Measurements from ENCODE around the gene MAN1A1.

Gene MAN1A1

GRCh38 chr6:119328254-119328653 is 21.3 kb downstream of the MAN1A1 start:
- H3K27ac Mint-ChIP-seq, result no peak overlapping the region
- no peak overlapping the region for H3K4me3 Mint-ChIP-seq
- no peaks in the 10 kb centered on the region for H3K4me1 Mint-ChIP-seq
- H3K27me3 Mint-ChIP-seq (ENCODE audit: low read depth), result no peaks in the 10 kb centered on the region
- H3K9me3 Mint-ChIP-seq, result no peaks in the 10 kb centered on the region
- no peak for TF ChIP-seq CTCF (IDR thresholded peaks at IDR 0.05; ENCODE audit: unreplicated experiment in 3 of 3)
- peaks cover 24% of the 10 kb centered on the region for H3K36me3 Mint-ChIP-seq (ENCODE audit: low read depth)

DNA sequence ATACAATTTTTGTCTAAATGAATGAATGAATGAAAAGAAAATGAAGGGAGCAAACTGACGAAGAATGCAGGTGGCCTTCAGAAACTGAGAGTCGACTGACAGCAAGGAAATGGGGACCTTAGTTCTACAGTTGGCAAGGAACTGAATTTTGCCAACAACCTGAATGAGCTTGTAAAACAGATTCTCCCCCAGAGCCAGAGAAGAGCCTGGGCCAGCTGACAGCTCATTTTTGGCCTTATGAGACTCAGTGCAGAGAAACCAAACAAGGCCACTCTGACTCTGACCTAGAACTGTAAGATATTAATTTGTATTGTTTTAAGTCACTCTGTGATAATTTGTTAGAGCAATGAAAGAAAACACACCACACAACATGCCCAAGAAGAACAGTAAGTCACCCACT is 21.8 kb downstream of the MAN1A1 start:
- H3K27ac Mint-ChIP-seq, result no peak overlapping the region
- no peak overlapping the region for H3K4me3 Mint-ChIP-seq
- H3K36me3 Mint-ChIP-seq (ENCODE audit: low read depth), result peaks cover 24% of the 10 kb centered on the region
- no peaks in the 10 kb centered on the region for H3K27me3 Mint-ChIP-seq (ENCODE audit: low read depth)
- H3K9me3 Mint-ChIP-seq, result no peaks in the 10 kb centered on the region
- H3K4me1 Mint-ChIP-seq, result no peaks in the 10 kb centered on the region
- no peak for TF ChIP-seq CTCF (IDR thresholded peaks at IDR 0.05; ENCODE audit: unreplicated experiment in 3 of 3)

DNA sequence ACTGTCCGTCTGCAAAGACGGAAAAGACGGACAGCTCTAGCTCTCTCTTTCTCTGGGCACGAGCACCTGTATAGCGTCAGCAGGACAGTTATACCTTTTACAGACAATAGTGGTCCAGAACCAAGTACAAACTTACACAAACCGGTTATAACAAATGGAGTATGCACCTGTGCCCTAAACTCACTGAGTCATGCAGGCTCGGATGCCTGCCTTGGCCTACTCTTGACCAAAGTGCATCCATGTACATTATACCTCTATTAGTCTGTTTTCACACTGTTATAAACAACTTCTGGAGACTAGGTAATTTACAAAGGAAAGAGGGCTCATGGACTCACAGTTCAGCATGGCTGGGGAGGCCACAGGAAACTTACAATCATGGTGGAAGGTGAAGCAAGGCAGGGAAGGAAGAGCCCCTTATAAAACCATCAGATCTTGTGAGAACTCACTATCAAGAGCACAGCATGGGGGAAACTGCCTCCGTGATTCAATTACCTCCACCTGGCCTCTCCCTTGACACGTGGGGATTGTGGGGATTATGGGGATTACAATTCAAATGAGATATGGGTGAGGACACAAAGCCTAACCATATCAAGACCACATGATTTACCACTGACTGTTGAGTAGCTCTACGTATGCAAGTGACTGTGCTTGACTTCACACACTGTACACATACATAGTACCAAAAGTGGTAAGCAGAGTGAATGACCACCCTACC is 23.1 kb downstream of the MAN1A1 start:
- peak overlapping the region in 1 of 3 experiments; percentile 4 for H3K27ac Mint-ChIP-seq
- H3K4me3 Mint-ChIP-seq, result no peak overlapping the region
- peaks cover 24% of the 10 kb centered on the region for H3K36me3 Mint-ChIP-seq (ENCODE audit: low read depth)
- no peak for TF ChIP-seq CTCF (IDR thresholded peaks at IDR 0.05; ENCODE audit: unreplicated experiment in 3 of 3)
- H3K9me3 Mint-ChIP-seq, result no peaks in the 10 kb centered on the region
- no peaks in the 10 kb centered on the region for H3K27me3 Mint-ChIP-seq (ENCODE audit: low read depth)
- H3K4me1 Mint-ChIP-seq, result no peaks in the 10 kb centered on the region

- Mint-ChIP-seq H3K9me3 (no peaks in the 10 kb centered on the region), H3K36me3 (ENCODE audit: low read depth) (peaks cover 23% of the 10 kb centered on the region), H3K4me3 (no peak overlapping the region), H3K27me3 (ENCODE audit: low read depth) (no peaks in the 10 kb centered on the region), H3K27ac (peak overlapping the region in 1 of 3 experiments; percentile 4), H3K4me1 (no peaks in the 10 kb centered on the region)
- TF ChIP-seq CTCF (IDR thresholded peaks at IDR 0.05; ENCODE audit: unreplicated experiment in 3 of 3), result no peak
These were observed 23.8 kb downstream of the MAN1A1 start for GRCh38 chr6:119325559-119326265.

DNA sequence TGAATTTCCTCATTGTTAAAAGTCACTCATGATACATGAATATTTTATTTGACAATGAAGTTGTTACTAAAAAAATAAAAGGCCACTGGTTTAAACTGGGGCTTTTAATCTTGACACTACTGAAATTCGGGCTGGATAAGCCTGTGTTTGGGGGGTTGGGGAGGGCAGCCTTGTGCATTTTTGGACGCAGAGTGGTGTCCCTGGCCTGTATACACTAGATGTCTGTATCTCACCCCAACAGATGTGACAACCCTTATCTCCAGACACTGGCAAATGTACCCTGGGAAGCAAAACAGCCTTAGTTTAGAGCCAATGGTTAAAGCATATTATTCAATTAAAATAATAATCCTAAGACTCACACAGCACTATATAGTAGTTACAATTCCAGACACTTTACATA is 24.8 kb downstream of the MAN1A1 start:
- no peak for TF ChIP-seq CTCF (IDR thresholded peaks at IDR 0.05; ENCODE audit: unreplicated experiment in 3 of 3)
- Mint-ChIP-seq H3K9me3 (no peaks in the 10 kb centered on the region), H3K4me3 (no peak overlapping the region), H3K4me1 (no peaks in the 10 kb centered on the region), H3K36me3 (ENCODE audit: low read depth) (peaks cover 13% of the 10 kb centered on the region), H3K27me3 (ENCODE audit: low read depth) (no peaks in the 10 kb centered on the region), H3K27ac (no peak overlapping the region)

DNA sequence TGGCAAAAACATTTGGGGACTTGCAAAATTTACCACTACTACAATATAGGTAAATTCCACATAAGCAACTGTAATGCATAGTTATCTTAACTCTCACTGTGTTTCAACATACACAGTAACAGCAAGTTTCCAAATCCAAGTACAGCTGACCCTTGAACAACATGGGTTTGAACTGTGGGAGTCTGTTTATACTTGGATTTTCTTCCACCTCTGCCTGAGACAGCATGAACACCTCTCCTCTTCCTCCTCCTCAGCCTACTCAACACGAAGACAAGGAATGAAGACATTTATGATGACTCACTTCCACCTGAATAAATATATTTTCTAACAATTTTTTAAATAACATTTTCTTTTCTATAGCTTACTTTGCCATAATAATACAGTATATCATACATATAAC is 25.6 kb downstream of the MAN1A1 start:
- H3K4me3 Mint-ChIP-seq, result no peak overlapping the region
- TF ChIP-seq CTCF (IDR thresholded peaks at IDR 0.05; ENCODE audit: unreplicated experiment in 3 of 3), result no peak
- peaks cover 12% of the 10 kb centered on the region for H3K36me3 Mint-ChIP-seq (ENCODE audit: low read depth)
- H3K27ac Mint-ChIP-seq, result no peak overlapping the region
- no peaks in the 10 kb centered on the region for H3K4me1 Mint-ChIP-seq
- H3K9me3 Mint-ChIP-seq, result no peaks in the 10 kb centered on the region
- no peaks in the 10 kb centered on the region for H3K27me3 Mint-ChIP-seq (ENCODE audit: low read depth)
